ENCODE results near the gene UBQLN3. TPM values are rescaled to one million over a fixed set of nuclear protein-coding genes. Genes with fewer than 3 reads are reported as not detected.

The UBQLN3 gene
- total RNA-seq, 5 donors from 2014 or later (not counting 1 experiment from before 2014, with no cell fraction given) = 0.16 to 0.37 (median 0.25) TPM; not detected in 2

- no peak overlapping the region for H3K4me3 Mint-ChIP-seq
- H3K9me3 Mint-ChIP-seq = no peaks in the 10 kb centered on the region
- WGBS (ENCODE audit: insufficient coverage) = no CpG with 5 or more reads among the region's 1 CpG
- H3K27me3 Mint-ChIP-seq = peaks cover 0 to 3% of the 10 kb centered on the region in 2 donors
- DNase-seq = no peak
- Histone ChIP-seq H3K9me3 (no peaks in the 10 kb centered on the region), H3K4me1 (ENCODE audit: control insufficient read depth in 1 of 2, extremely low read depth in 1 of 2, insufficient read depth in 2 of 2, low read length in 2 of 2) (no peaks in the 10 kb centered on the region), H3K4me3 (ENCODE audit: control insufficient read depth in 1 of 2, extremely low read depth in 1 of 2, low read length in 1 of 2) (no peak overlapping the region), H3K36me3 (ENCODE audit: control insufficient read depth in 2 of 2, extremely low read depth in 1 of 2, insufficient read depth in 1 of 2, low read length in 1 of 2) (no peaks in the 10 kb centered on the region), H3K27ac (ENCODE audit: low read length) (no peak overlapping the region), H3K27me3 (replicated peaks in 1 of 2; ENCODE audit: control insufficient read depth in 2 of 2, extremely low read depth in 1 of 2, insufficient read depth in 2 of 2, low read length in 1 of 2) (peaks cover 0 to 3% of the 10 kb centered on the region in 2 experiments)
- no peaks in the 10 kb centered on the region for H3K36me3 Mint-ChIP-seq
- H3K4me1 Mint-ChIP-seq = no peaks in the 10 kb centered on the region
- ChIA-PET POLR2A (no interaction called here), CTCF (no interaction called here)
- ATAC-seq (replicated peaks in 1 of 4) = no peak
- H3K27ac Mint-ChIP-seq = no peak overlapping the region
Measured at GRCh38 chr11:5528495-5528894, 18.7 kb upstream of the UBQLN3 start.

GRCh38 chr11:5527716-5528115 is 18.0 kb upstream of the UBQLN3 start:
- ChIA-PET CTCF (no interaction called here), POLR2A (no interaction called here)
- no peak overlapping the region for H3K27ac ChIP-seq (ENCODE audit: low read length)
- no peaks in the 10 kb centered on the region for H3K9me3 ChIP-seq
- no peak for DNase-seq
- Mint-ChIP-seq H3K9me3 (no peaks in the 10 kb centered on the region), H3K27ac (no peak overlapping the region), H3K36me3 (no peaks in the 10 kb centered on the region), H3K27me3 (peaks cover 0 to 3% of the 10 kb centered on the region in 2 donors), H3K4me3 (no peak overlapping the region), H3K4me1 (no peaks in the 10 kb centered on the region)
- H3K4me1 ChIP-seq (ENCODE audit: control insufficient read depth in 1 of 2, extremely low read depth in 1 of 2, insufficient read depth in 2 of 2, low read length in 2 of 2) = no peaks in the 10 kb centered on the region
- WGBS (ENCODE audit: insufficient coverage) = 80% methylated on average over 5 of the region's 5 CpGs
- H3K27me3 ChIP-seq (replicated peaks in 1 of 2; ENCODE audit: control insufficient read depth in 2 of 2, extremely low read depth in 1 of 2, insufficient read depth in 2 of 2, low read length in 1 of 2) = peaks cover 0 to 3% of the 10 kb centered on the region in 2 experiments
- H3K36me3 ChIP-seq (ENCODE audit: control insufficient read depth in 2 of 2, extremely low read depth in 1 of 2, insufficient read depth in 1 of 2, low read length in 1 of 2) = no peaks in the 10 kb centered on the region
- H3K4me3 ChIP-seq (ENCODE audit: control insufficient read depth in 1 of 2, extremely low read depth in 1 of 2, low read length in 1 of 2) = no peak overlapping the region
- ATAC-seq (replicated peaks in 1 of 4) = no peak

GRCh38 chr11:5524756-5525155 is 15.0 kb upstream of the UBQLN3 start:
- H3K27ac Mint-ChIP-seq = no peak overlapping the region
- DNase-seq (no peak), ATAC-seq (replicated peaks in 1 of 4) (no peak)
- no peaks in the 10 kb centered on the region for H3K36me3 ChIP-seq (ENCODE audit: control insufficient read depth in 2 of 2, extremely low read depth in 1 of 2, insufficient read depth in 1 of 2, low read length in 1 of 2)
- H3K4me1 Mint-ChIP-seq = no peaks in the 10 kb centered on the region
- no peaks in the 10 kb centered on the region for H3K9me3 Mint-ChIP-seq
- 78% methylated on average over 2 of the region's 3 CpGs for WGBS (ENCODE audit: insufficient coverage)
- no peaks in the 10 kb centered on the region for H3K4me1 ChIP-seq (ENCODE audit: control insufficient read depth in 1 of 2, extremely low read depth in 1 of 2, insufficient read depth in 2 of 2, low read length in 2 of 2)
- H3K27me3 Mint-ChIP-seq = peaks cover 0 to 3% of the 10 kb centered on the region in 2 donors
- H3K27ac ChIP-seq (ENCODE audit: low read length) = no peak overlapping the region
- no peaks in the 10 kb centered on the region for H3K36me3 Mint-ChIP-seq
- ChIA-PET POLR2A (no interaction called here), CTCF (no interaction called here)
- no peaks in the 10 kb centered on the region for H3K9me3 ChIP-seq
- no peaks in the 10 kb centered on the region for H3K27me3 ChIP-seq (replicated peaks in 1 of 2; ENCODE audit: control insufficient read depth in 2 of 2, extremely low read depth in 1 of 2, insufficient read depth in 2 of 2, low read length in 1 of 2)
- H3K4me3 Mint-ChIP-seq = no peak overlapping the region
- H3K4me3 ChIP-seq (ENCODE audit: control insufficient read depth in 1 of 2, extremely low read depth in 1 of 2, low read length in 1 of 2) = no peak overlapping the region

- Mint-ChIP-seq H3K4me3 (no peak overlapping the region), H3K27me3 (peaks cover 0 to 3% of the 10 kb centered on the region in 2 donors), H3K27ac (no peak overlapping the region), H3K4me1 (no peaks in the 10 kb centered on the region), H3K9me3 (no peaks in the 10 kb centered on the region), H3K36me3 (no peaks in the 10 kb centered on the region)
- WGBS (ENCODE audit: insufficient coverage) = 73% methylated on average over 2 of the region's 2 CpGs
- ATAC-seq (replicated peaks in 1 of 4) = no peak
- H3K36me3 ChIP-seq (ENCODE audit: control insufficient read depth in 2 of 2, extremely low read depth in 1 of 2, insufficient read depth in 1 of 2, low read length in 1 of 2) = no peaks in the 10 kb centered on the region
- no peaks in the 10 kb centered on the region for H3K27me3 ChIP-seq (replicated peaks in 1 of 2; ENCODE audit: control insufficient read depth in 2 of 2, extremely low read depth in 1 of 2, insufficient read depth in 2 of 2, low read length in 1 of 2)
- ChIA-PET POLR2A (no interaction called here), CTCF (no interaction called here)
- DNase-seq = no peak
- no peaks in the 10 kb centered on the region for H3K9me3 ChIP-seq
- no peak overlapping the region for H3K4me3 ChIP-seq (ENCODE audit: control insufficient read depth in 1 of 2, extremely low read depth in 1 of 2, low read length in 1 of 2)
- H3K4me1 ChIP-seq (ENCODE audit: control insufficient read depth in 1 of 2, extremely low read depth in 1 of 2, insufficient read depth in 2 of 2, low read length in 2 of 2) = no peaks in the 10 kb centered on the region
- H3K27ac ChIP-seq (ENCODE audit: low read length) = no peak overlapping the region
Measured at GRCh38 chr11:5522308-5522707, 12.6 kb upstream of the UBQLN3 start.

- Histone ChIP-seq H3K36me3 (ENCODE audit: control insufficient read depth in 2 of 2, extremely low read depth in 1 of 2, insufficient read depth in 1 of 2, low read length in 1 of 2) (no peaks in the 10 kb centered on the region), H3K9me3 (no peaks in the 10 kb centered on the region), H3K4me1 (ENCODE audit: control insufficient read depth in 1 of 2, extremely low read depth in 1 of 2, insufficient read depth in 2 of 2, low read length in 2 of 2) (no peaks in the 10 kb centered on the region), H3K27me3 (replicated peaks in 1 of 2; ENCODE audit: control insufficient read depth in 2 of 2, extremely low read depth in 1 of 2, insufficient read depth in 2 of 2, low read length in 1 of 2) (no peaks in the 10 kb centered on the region), H3K4me3 (ENCODE audit: control insufficient read depth in 1 of 2, extremely low read depth in 1 of 2, low read length in 1 of 2) (no peak overlapping the region), H3K27ac (ENCODE audit: low read length) (no peak overlapping the region)
- POLR2A ChIA-PET = no interaction called here
- no peaks in the 10 kb centered on the region for H3K36me3 Mint-ChIP-seq
- peaks cover 0 to 3% of the 10 kb centered on the region in 2 donors for H3K27me3 Mint-ChIP-seq
- H3K4me3 Mint-ChIP-seq = no peak overlapping the region
- no peaks in the 10 kb centered on the region for H3K9me3 Mint-ChIP-seq
- ATAC-seq (replicated peaks in 1 of 4) = no peak
- H3K4me1 Mint-ChIP-seq = no peaks in the 10 kb centered on the region
- no peak for DNase-seq
- WGBS (ENCODE audit: insufficient coverage) = no CpG with 5 or more reads among the region's 4 CpGs
- H3K27ac Mint-ChIP-seq = no peak overlapping the region
- CTCF ChIA-PET = no interaction called here
Measured at GRCh38 chr11:5521540-5521939, 11.8 kb upstream of the UBQLN3 start.

- no peak for DNase-seq
- H3K27me3 Mint-ChIP-seq = peaks cover 0 to under 1% of the 10 kb centered on the region in 2 donors
- no peak for ATAC-seq (replicated peaks in 1 of 4)
- H3K4me1 ChIP-seq (ENCODE audit: control insufficient read depth in 1 of 2, extremely low read depth in 1 of 2, insufficient read depth in 2 of 2, low read length in 2 of 2) = no peaks in the 10 kb centered on the region
- H3K36me3 Mint-ChIP-seq = no peaks in the 10 kb centered on the region
- no peak within 1 kb of the TSS for H3K27ac ChIP-seq (ENCODE audit: low read length)
- no peak within 1 kb of the TSS for H3K4me3 Mint-ChIP-seq
- no peaks in the 10 kb centered on the region for H3K36me3 ChIP-seq (ENCODE audit: control insufficient read depth in 2 of 2, extremely low read depth in 1 of 2, insufficient read depth in 1 of 2, low read length in 1 of 2)
- H3K4me1 Mint-ChIP-seq = no peaks in the 10 kb centered on the region
- H3K27me3 ChIP-seq (replicated peaks in 1 of 2; ENCODE audit: control insufficient read depth in 2 of 2, extremely low read depth in 1 of 2, insufficient read depth in 2 of 2, low read length in 1 of 2) = no peaks in the 10 kb centered on the region
- H3K27ac Mint-ChIP-seq = no peak within 1 kb of the TSS
- no peaks in the 10 kb centered on the region for H3K9me3 Mint-ChIP-seq
- WGBS (ENCODE audit: insufficient coverage) = no CpG with 5 or more reads among the region's 2 CpGs
- H3K4me3 ChIP-seq (ENCODE audit: control insufficient read depth in 1 of 2, extremely low read depth in 1 of 2, low read length in 1 of 2) = no peak within 1 kb of the TSS
- H3K9me3 ChIP-seq = no peaks in the 10 kb centered on the region
- POLR2A ChIA-PET = no interaction called here
- CTCF ChIA-PET = no interaction called here
Measured at GRCh38 chr11:5516599-5516998, 6.8 kb upstream of the UBQLN3 start, which contains the start of gene UBQLNL. TSS of gene UBQLNL (minus strand) at chr11:5516699. CDS start at chr11:5516441, 258 bp downstream.

GRCh38 chr11:5514841-5515240 is 5.1 kb upstream of the UBQLN3 start:
- CTCF ChIA-PET = no interaction called here
- H3K36me3 ChIP-seq (ENCODE audit: control insufficient read depth in 2 of 2, extremely low read depth in 1 of 2, insufficient read depth in 1 of 2, low read length in 1 of 2) = no peaks in the 10 kb centered on the region
- Mint-ChIP-seq H3K4me3 (no peak overlapping the region), H3K9me3 (no peaks in the 10 kb centered on the region), H3K27ac (no peak overlapping the region), H3K27me3 (peaks cover 0 to 2% of the 10 kb centered on the region in 2 donors), H3K36me3 (no peaks in the 10 kb centered on the region), H3K4me1 (no peaks in the 10 kb centered on the region)
- no peak overlapping the region for H3K4me3 ChIP-seq (ENCODE audit: control insufficient read depth in 1 of 2, extremely low read depth in 1 of 2, low read length in 1 of 2)
- no peaks in the 10 kb centered on the region for H3K27me3 ChIP-seq (replicated peaks in 1 of 2; ENCODE audit: control insufficient read depth in 2 of 2, extremely low read depth in 1 of 2, insufficient read depth in 2 of 2, low read length in 1 of 2)
- no peak overlapping the region for H3K27ac ChIP-seq (ENCODE audit: low read length)
- no peak for ATAC-seq (replicated peaks in 1 of 4)
- no peak for DNase-seq
- no peaks in the 10 kb centered on the region for H3K4me1 ChIP-seq (ENCODE audit: control insufficient read depth in 1 of 2, extremely low read depth in 1 of 2, insufficient read depth in 2 of 2, low read length in 2 of 2)
- H3K9me3 ChIP-seq = no peaks in the 10 kb centered on the region
- POLR2A ChIA-PET = no interaction called here

Measured in T-cell (primary cell).